GM18520 (cell line): ENCODE results near the gene ETS2.
"Not testable (repeated sequence)": the region's sequence is repeated elsewhere in the genome, so short reads cannot be mapped to it uniquely, and the experiment has no call there.

Experiments
- ATAC-seq: cut with Tn5 transposase; IDR thresholded peaks from one replicate; pipeline ENCODE4 v1.9.1; 2021; ENCODE audit not compliant: unreplicated experiment

ETS2 gene

GRCh38 chr21:38816400-38816977, 10.8 kb downstream of the ETS2 start:
- no peak for ATAC-seq

- no peak for ATAC-seq
These were observed 11.9 kb downstream of the ETS2 start for GRCh38 chr21:38817371-38818324.

DNA sequence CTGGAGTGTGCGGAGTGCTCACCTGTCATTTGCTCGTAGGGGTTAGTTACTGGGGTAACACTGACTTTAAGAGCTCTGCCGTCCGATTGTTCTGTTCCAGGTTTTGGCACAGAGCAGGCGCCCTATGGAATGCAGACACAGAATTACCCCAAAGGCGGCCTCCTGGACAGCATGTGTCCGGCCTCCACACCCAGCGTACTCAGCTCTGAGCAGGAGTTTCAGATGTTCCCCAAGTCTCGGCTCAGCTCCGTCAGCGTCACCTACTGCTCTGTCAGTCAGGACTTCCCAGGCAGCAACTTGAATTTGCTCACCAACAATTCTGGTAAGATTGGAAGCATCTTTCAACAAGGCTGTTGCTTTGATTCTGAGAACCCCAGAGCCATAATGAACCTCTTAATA, 12.6 kb downstream of the ETS2 start:
- ATAC-seq, result no peak

DNA sequence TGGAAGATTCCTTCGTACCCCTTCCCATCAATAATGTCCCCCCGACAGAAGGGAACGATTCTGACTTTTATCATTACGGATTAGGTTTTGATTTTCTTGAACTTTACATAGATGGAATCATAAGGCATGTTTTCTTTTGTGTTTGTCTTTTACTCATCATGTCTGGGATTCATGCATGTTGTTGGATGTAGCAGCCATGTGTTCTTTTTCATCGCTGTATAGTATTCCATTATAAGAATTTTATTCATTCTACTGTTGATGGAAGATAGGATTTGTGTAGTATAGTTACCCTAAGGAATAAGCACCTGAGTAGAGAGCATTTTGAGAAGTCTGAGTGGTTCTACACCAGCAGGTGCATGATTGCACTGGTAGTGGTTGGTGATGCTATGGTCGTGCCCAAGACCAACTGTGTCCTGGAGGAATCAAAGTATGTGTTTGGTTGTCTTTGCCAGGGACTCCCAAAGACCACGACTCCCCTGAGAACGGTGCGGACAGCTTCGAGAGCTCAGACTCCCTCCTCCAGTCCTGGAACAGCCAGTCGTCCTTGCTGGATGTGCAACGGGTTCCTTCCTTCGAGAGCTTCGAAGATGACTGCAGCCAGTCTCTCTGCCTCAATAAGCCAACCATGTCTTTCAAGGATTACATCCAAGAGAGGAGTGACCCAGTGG, 13.5 kb downstream of the ETS2 start:
- no peak for ATAC-seq

GRCh38 chr21:38819719-38820159, 14.0 kb downstream of the ETS2 start:
- ATAC-seq, result no peak

DNA sequence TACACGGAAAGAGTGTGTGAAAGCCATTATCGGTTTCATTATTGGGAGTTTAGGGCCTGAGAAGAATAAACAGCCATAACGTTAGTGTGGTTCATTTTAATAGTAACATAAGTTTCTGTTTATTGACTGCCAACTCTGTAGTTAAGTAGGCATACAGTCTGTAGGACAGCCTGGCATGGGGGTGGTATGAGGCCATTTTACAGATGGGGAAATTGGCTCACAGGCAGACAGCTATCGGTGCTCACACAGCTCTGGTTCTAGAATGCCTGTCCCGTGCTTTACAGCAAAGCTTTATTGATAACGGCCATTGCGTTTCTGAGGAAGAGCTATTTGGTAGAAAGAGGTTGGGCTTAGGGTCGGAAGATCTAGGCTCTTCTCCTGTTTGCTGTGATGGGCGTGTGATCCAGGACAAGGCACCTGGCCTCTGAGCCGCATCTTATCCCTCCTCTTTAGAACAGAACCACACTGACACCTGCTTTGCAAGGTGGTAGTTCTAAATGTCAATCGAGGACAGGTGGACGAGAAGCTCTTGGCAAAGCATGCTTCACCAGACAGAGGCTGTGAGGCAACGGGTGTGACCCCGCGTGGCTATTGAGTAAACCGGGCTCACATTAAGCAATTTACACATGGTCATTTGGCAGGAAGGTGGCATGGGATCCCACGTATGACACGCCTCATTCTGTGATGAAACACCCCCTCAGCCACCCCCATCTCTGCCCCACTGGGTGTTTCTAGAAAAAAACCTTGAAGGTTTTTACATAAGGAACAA, 14.9 kb downstream of the ETS2 start:
- ATAC-seq, result no peak

DNA sequence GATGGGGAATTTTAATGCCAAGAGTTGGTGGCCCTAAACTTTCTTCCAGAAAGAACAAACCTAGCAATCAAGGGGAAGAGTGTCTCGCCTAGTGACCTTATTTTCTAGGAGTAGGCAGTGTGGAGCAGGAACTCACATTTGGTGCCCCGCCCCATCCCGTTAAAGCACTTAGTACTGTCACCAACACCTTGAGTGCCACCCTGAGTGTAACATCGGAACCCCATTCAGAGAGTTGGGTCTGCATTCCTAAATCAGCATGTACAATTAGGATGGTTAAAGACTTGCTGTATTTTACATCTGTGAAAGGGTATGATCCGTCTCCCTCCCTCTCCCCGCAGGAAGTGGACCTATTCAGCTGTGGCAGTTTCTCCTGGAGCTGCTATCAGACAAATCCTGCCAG, 15.5 kb downstream of the ETS2 start:
- no peak for ATAC-seq

DNA sequence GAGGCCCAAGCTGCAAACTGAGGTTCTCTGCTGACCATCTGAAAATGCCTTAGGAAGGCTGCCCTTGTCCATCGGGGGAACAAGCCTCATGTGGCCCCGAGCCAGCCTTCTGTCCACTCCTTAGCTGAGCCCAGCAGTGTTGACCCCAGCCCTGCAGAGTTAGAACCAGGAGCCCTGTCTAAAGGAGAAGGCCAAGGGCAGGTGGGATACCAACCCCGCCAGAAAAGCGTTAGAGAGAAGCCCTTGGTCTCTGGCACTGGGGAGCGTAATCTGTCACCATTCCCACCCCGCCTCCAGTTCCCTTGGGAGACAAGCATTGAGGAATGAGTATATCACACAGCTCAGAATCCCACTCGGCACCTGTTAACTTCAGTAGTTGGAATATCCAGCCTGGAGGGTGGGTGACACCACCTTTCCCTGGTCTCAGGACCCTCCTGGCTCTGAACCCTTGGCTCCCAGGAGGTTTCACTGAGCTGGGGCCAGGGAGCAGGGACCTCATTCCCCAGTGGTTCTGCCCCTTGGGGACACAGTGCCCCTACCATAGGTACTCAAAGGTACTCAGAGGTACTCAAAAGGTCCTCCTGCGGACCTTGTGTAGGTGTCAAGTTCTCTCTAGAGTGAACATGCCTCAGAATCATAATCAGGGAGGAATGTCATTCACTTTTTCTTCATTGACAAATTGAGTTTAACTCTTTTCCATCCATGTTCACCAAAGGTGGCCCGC, 16.4 kb downstream of the ETS2 start:
- no peak for ATAC-seq

GRCh38 chr21:38822778-38823238, 17.1 kb downstream of the ETS2 start:
- no peak for ATAC-seq

DNA sequence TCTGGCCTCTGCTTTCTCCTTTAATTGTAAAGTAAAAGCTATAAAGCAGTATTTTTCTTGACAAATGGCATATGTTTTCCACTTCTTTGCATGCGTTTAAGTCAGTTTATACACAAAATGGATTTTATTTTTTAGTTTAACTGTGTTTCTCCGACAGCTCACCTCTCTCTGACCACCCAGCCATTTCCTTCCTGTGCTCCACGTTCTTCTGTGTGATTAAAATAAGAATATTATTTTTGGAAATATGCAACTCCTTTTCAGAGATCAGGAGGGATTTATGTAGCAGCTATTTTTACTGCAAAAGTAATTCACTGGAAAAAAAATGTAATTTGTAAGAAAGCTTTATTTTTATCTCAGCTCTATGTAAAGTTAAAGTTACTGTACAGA, 18.0 kb downstream of the ETS2 start:
- no peak for ATAC-seq

DNA sequence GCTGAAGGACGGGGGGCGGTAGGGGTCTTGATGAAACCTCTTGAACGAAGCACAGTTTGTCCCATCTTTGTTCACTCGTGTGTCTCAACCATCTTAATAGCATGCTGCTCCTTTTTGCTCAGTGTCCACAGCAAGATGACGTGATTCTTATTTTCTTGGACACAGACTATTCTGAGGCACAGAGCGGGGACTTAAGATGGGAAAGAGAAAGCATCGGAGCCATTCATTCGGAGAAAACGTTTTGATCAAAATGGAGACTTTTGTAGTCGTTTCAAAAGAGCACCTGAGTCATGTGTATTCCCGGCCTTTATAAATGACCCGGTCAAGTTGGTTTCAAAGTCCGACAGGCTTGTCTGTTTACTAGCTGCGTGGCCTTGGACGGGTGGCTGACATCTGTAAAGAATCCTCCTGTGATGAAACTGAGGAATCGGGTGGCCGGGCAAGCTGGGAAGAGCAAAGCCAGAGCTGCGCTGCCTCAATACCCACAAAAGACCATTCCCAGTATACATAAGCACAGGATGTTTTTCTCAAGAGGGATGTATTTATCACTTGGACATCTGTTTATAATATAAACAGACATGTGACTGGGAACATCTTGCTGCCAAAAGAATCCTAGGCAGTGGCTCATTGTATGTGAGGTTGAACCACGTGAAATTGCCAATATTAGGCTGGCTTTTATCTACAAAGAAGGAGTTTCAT, 18.5 kb downstream of the ETS2 start:
- no peak for ATAC-seq

- ATAC-seq, result no peak
These were observed 19.5 kb downstream of the ETS2 start for GRCh38 chr21:38825269-38825668.

GRCh38 chr21:38825921-38826320, 20.2 kb downstream of the ETS2 start:
- ATAC-seq, result no peak

DNA sequence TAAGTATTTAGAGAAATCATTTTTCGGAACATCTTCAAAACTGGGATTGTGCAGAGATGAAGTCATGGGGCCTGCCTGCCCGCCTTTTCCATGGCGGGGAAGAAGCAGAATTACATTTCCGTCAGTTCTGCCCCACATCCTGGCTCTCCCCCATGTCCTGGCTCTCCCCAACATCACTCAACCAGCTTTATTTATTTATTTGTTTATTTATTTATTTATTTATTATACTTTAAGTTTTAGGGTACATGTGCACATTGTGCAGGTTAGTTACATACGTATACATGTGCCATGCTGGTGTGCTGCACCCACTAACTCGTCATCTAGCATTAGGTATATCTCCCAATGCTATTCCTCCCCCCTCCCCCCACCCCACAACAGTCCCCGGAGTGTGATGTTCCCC, 22.4 kb downstream of the ETS2 start:
- ATAC-seq, result not testable (repeated sequence)

GRCh38 chr21:38830671-38831525, 25.2 kb downstream of the ETS2 start:
- no peak for ATAC-seq

- peak; percentile 89 for ATAC-seq
These were observed 26.1 kb downstream of the ETS2 start for GRCh38 chr21:38831526-38832467.

GRCh38 chr21:38832664-38833063, 26.9 kb downstream of the ETS2 start:
- ATAC-seq, result no peak

DNA sequence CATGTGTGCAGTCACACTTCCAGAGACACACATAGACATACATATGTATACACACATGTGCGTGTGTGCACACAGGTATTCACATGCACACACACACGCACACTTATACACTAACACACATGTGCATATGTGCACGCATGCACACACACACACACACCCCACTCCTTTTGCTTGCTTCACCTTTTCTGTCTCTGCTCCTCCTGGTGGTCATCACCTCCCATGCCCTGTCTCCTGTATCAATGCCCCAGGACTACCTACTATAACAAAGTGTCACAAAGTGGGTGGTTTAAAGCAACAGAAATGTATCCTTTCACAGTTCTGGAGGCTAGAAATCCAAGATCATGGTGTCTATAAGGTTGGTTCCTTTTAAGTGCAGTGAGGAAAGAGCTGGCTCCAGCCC, 27.4 kb downstream of the ETS2 start:
- ATAC-seq, result no peak
